Chondrocyte (in vitro differentiated cells): ENCODE results near the gene TANC1. TPM values are rescaled to one million over a fixed set of nuclear protein-coding genes. Genes with fewer than 3 reads are reported as not detected.

Source experiments
- DNase-seq: peaks from one replicate; pipeline ENCODE4 v3.0.0; 2021; ENCODE audit warnings: mixed read lengths, low spot score
- H3K27ac Mint-ChIP-seq: one replicate; pipeline ENCODE4 v1.8.0; 2021; ENCODE audit warnings: mild to moderate bottlenecking, moderate library complexity, mixed read lengths; ENCODE audit not compliant: unreplicated experiment
- H3K27me3 Mint-ChIP-seq: 2 replicates; pipeline ENCODE4 v1.8.0; 2021; ENCODE audit warnings: low read depth, mixed read lengths
- H3K36me3 Mint-ChIP-seq: 2 replicates; pipeline ENCODE4 v1.8.0; 2021; ENCODE audit warnings: low read depth, mixed read lengths
- H3K4me1 Mint-ChIP-seq: 2 replicates; pipeline ENCODE4 v1.8.0; 2021; ENCODE audit warnings: low read depth, mild to moderate bottlenecking, mixed read lengths
- H3K4me3 Mint-ChIP-seq: one replicate; pipeline ENCODE4 v1.8.0; 2021; ENCODE audit warnings: mild to moderate bottlenecking, moderate library complexity, mixed read lengths; ENCODE audit not compliant: unreplicated experiment
- H3K9me3 Mint-ChIP-seq: 2 replicates; pipeline ENCODE4 v1.8.0; 2021; ENCODE audit warnings: low read depth, mixed read lengths
- CTCF ChIP-seq: fragments of 200-600 bp; sonication (generic); IDR thresholded peaks from 2 replicates; pipeline ENCODE4 v1.5.0; 2021; ENCODE audit warnings: antibody characterized with exemption, mild to moderate bottlenecking, moderate library complexity
- total RNA-seq: library from RNA; stranded (reverse); gene quantifications from 3 replicates; pipeline ENCODE4 v1.2.1, GENCODE V29; 2021

The TANC1 gene
- total RNA-seq, 1 donor from 2014 or later = 29.5 TPM

GRCh38 chr2:159226608-159227385 lies 258.4 kb downstream of the TANC1 start:
- Mint-ChIP-seq H3K4me1 (peaks cover 13% of the 10 kb centered on the region), H3K36me3 (peaks cover 50% of the 10 kb centered on the region), H3K9me3 (no peaks in the 10 kb centered on the region), H3K4me3 (no peak overlapping the region), H3K27me3 (no peaks in the 10 kb centered on the region), H3K27ac (no peak overlapping the region)
- no peak for DNase-seq
- TF ChIP-seq CTCF = no peak

GRCh38 chr2:159227467-159227866 lies 259.0 kb downstream of the TANC1 start:
- Mint-ChIP-seq H3K4me1 (peaks cover 18% of the 10 kb centered on the region), H3K27me3 (no peaks in the 10 kb centered on the region), H3K27ac (no peak overlapping the region), H3K9me3 (no peaks in the 10 kb centered on the region), H3K4me3 (no peak overlapping the region), H3K36me3 (peaks cover 45% of the 10 kb centered on the region)
- TF ChIP-seq CTCF = no peak
- DNase-seq = no peak

- Mint-ChIP-seq H3K4me1 (peaks cover 25% of the 10 kb centered on the region), H3K27me3 (no peaks in the 10 kb centered on the region), H3K27ac (no peak overlapping the region), H3K4me3 (no peak overlapping the region), H3K36me3 (peaks cover 45% of the 10 kb centered on the region), H3K9me3 (no peaks in the 10 kb centered on the region)
- DNase-seq = no peak
- no peak for TF ChIP-seq CTCF
Measured at GRCh38 chr2:159228081-159228581, 259.7 kb downstream of the TANC1 start.

- H3K27ac Mint-ChIP-seq = no peak overlapping the region
Measured at GRCh38 chr2:159229476-159230144, 261.2 kb downstream of the TANC1 start.

More at GRCh38 chr2:159229476-159230144, 261.2 kb downstream of the TANC1 start:
- peaks cover 38% of the 10 kb centered on the region for H3K36me3 Mint-ChIP-seq
- no peak for TF ChIP-seq CTCF
- DNase-seq = no peak
- no peaks in the 10 kb centered on the region for H3K27me3 Mint-ChIP-seq
- H3K4me3 Mint-ChIP-seq = no peak overlapping the region
- H3K4me1 Mint-ChIP-seq = peaks cover 30% of the 10 kb centered on the region
- no peaks in the 10 kb centered on the region for H3K9me3 Mint-ChIP-seq
